Activated CD4-positive, alpha-beta T cell treated with anti-CD3 and anti-CD28 coated beads, Interleukin-10, Interleukin-2, amounts not matched to agents 100 ng/mL and 50 ng/mL, durations not matched to agents 16 hours and 8 hours (primary cell): ENCODE data around the gene CEP131.
"Not testable (repeated sequence)": the region's sequence is repeated elsewhere in the genome, so short reads cannot be mapped to it uniquely, and the experiment has no call there.

Experiments
- DNase-seq: peaks from one replicate; pipeline ENCODE4 v3.0.0-alpha.2; 2020

The CEP131 gene

GRCh38 chr17:81162491-81162890 is 60.3 kb downstream of the CEP131 start:
- no peak for DNase-seq

GRCh38 chr17:81161972-81162371 is 60.8 kb downstream of the CEP131 start:
- no peak for DNase-seq

GRCh38 chr17:81161536-81161935 is 61.2 kb downstream of the CEP131 start:
- DNase-seq = no peak

- no peak for DNase-seq
Observed at GRCh38 chr17:81160747-81161453, 61.9 kb downstream of the CEP131 start.

GRCh38 chr17:81160306-81160705 is 62.5 kb downstream of the CEP131 start:
- DNase-seq = no peak

GRCh38 chr17:81159611-81160265 is 63.0 kb downstream of the CEP131 start:
- no peak for DNase-seq

- no peak for DNase-seq
Observed at GRCh38 chr17:81158688-81159590, 63.8 kb downstream of the CEP131 start.

- no peak for DNase-seq
Observed at GRCh38 chr17:81157848-81158687, 64.7 kb downstream of the CEP131 start.

- no peak for DNase-seq
Observed at GRCh38 chr17:81156866-81157805, 65.6 kb downstream of the CEP131 start.

- no peak for DNase-seq
Observed at GRCh38 chr17:81154961-81155360, 67.8 kb downstream of the CEP131 start.

GRCh38 chr17:81154016-81154415 is 68.7 kb downstream of the CEP131 start:
- not testable (repeated sequence) for DNase-seq

- DNase-seq = no peak
Observed at GRCh38 chr17:81153340-81153803, 69.4 kb downstream of the CEP131 start.

GRCh38 chr17:81152288-81152828 is 70.4 kb downstream of the CEP131 start:
- DNase-seq = no peak

GRCh38 chr17:81151278-81151677 is 71.5 kb downstream of the CEP131 start:
- no peak for DNase-seq

GRCh38 chr17:81150377-81151077 is 72.2 kb downstream of the CEP131 start:
- DNase-seq = no peak

- no peak for DNase-seq
Observed at GRCh38 chr17:81148986-81149533, 73.7 kb downstream of the CEP131 start.

- no peak for DNase-seq
Observed at GRCh38 chr17:81148571-81148970, 74.2 kb downstream of the CEP131 start.

- no peak for DNase-seq
Observed at GRCh38 chr17:81147701-81148100, 75.1 kb downstream of the CEP131 start.

- DNase-seq = not testable (repeated sequence)
Observed at GRCh38 chr17:81146208-81146607, 76.6 kb downstream of the CEP131 start.

GRCh38 chr17:81144423-81144781 is 78.4 kb downstream of the CEP131 start:
- no peak for DNase-seq
